Fibroblast of pulmonary artery (primary cell): Measurements from ENCODE around the gene LHPP.

Experiments
- DNase-seq: peaks from one replicate; pipeline ENCODE4 v3.0.0-alpha.2; 2010; ENCODE audit warnings: low read depth
- H3K4me3 ChIP-seq: replicated peaks from 2 replicates; pipeline ENCODE4 v1.5.1; 2011; ENCODE audit warnings: low read depth, mild to moderate bottlenecking, control low read depth, low read length, moderate library complexity
- TF ChIP-seq, protein P1 (sequence below): IDR thresholded peaks from 2 replicates; pipeline ENCODE4 v1.5.1; 2011; ENCODE audit warnings: mild to moderate bottlenecking, control low read depth, low read length, inconsistent platforms; ENCODE audit errors: missing control alignments

LHPP gene

DNA sequence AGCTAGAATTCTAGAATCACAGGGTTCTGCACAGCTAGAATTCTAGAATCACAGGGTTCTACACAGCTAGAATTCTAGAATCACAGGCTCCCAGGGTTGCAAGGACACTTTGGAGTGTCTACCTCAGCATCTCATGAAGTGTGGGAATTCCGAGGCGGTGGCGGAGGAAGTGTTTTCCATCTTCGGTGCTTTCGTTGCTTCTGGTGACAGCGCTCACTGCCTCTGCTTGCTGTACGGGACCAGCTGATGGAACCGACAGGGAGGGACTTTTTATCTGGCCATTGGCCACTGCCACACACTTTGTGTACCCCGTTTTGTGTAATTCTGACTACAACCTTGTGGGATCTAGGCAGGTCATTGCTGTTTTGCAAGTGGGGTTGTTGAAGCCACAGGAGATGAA, 29.5 kb downstream of the LHPP start:
- H3K4me3 ChIP-seq = no peak overlapping the region
- no peak for DNase-seq
- TF ChIP-seq, protein P1, sequence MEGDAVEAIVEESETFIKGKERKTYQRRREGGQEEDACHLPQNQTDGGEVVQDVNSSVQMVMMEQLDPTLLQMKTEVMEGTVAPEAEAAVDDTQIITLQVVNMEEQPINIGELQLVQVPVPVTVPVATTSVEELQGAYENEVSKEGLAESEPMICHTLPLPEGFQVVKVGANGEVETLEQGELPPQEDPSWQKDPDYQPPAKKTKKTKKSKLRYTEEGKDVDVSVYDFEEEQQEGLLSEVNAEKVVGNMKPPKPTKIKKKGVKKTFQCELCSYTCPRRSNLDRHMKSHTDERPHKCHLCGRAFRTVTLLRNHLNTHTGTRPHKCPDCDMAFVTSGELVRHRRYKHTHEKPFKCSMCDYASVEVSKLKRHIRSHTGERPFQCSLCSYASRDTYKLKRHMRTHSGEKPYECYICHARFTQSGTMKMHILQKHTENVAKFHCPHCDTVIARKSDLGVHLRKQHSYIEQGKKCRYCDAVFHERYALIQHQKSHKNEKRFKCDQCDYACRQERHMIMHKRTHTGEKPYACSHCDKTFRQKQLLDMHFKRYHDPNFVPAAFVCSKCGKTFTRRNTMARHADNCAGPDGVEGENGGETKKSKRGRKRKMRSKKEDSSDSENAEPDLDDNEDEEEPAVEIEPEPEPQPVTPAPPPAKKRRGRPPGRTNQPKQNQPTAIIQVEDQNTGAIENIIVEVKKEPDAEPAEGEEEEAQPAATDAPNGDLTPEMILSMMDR = no peak

DNA sequence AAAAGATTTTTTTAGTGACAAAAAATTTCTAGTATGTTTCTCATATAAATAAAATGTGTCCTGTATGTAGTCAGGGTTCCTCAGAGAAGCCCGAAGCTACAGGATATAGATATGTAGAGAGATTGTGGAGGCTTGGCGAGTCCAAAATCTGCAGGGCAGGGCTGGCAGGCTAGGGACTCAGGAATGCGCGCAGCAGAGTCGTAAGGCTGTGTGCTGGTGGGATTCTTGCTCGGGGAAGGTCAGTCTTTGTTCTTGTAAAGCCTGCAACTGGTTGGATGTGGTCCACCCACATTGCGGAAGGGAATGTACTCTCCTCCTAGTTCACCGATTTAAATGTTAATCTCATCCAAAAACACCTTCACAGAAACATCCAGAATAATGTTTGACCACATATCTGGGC, 30.6 kb downstream of the LHPP start:
- no peak overlapping the region for H3K4me3 ChIP-seq
- TF ChIP-seq, protein P1 = no peak
- no peak for DNase-seq

DNA sequence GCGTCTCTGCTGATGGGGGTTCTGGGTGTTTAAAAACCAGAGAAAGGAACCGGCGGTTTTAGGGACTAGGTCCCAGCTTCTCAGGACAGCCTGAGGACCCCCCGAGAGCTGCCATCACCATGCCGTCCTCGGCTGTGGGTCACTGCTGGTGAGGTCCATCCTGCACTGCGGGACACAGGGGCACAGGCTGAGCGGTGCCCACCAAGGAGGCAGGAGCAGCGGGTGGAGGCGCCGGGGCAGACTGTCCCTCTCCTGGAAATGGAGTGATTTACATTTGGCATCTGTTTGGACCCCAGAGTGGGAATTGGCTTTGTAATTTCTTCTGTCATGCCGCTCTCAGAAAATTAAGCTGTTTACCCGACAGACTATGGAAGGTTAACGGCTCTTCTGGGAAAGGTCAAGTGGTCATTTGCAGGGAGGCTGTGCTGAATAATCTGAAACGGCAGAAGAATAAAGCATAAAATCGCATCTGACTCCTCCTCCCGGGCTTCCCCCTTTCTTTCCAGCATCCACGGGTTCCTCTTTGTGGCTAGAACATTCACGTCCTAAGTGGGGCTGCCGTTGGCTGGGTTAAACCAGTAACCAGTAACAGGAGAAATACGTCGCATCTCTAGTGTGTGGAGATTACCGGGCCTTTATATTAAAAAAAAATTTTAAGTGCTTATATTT, 31.7 kb downstream of the LHPP start:
- TF ChIP-seq, protein P1 = no peak
- DNase-seq = no peak

DNA sequence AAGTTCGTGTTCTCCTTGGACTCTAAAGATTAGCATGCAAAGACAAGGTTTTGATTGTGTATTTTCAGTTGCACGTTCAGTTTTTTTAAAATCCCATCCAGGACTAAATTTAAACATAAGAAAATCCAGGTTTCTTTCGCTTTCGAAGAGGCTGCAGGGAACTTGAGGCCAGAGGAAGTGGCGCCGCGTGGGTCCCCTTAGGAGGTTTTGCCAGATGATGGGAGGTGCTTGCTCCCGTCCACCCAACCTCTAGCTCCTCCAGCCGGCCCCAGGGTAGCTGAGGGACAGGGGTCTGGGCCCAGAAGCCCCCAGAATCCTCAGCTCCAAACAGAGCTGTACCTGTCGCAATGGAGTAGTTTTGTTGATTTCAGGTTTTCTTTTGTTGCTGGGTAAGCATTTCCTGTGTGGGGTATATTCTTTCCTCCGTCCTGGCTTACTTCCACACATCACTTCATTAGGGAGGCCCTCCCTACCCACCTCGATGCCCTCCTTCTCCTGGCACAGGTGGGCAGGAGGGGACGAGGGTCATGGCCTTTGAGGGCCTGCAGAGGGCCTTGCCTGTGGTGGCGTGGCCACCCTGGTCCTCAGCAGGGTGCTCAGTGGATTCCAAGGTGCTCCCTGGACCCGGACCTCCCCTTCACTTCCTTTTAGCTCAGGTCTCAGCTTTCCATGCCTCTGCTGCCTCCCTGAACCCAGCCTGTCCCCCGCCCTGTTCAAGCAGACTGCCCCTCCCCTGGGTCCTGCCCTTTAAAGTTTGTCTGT, 32.6 kb downstream of the LHPP start:
- DNase-seq = no peak
- H3K4me3 ChIP-seq = no peak overlapping the region
- TF ChIP-seq, protein P1 = no peak

More for the DNA sequence above, 31.7 kb downstream of the LHPP start:
- H3K4me3 ChIP-seq = no peak overlapping the region

DNA sequence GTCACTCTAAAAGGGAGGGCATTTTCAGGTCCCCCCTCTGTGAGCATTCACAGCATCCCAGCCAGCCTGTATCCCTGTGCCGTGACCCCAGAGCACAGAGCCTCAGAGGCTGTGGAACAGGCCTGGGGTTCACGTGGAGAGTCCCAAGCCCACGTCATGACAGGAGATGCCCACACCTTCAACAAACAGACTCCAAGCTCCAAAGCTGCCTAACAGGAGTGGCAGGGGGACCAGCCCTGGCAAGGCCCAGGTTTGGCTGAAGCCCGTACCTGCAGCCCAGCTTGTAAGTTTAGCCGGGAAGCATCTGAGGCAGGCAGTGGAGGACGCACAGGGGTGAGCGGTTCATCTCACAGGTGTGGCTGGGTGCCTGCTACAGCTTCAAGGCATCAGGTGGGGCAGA, 33.5 kb downstream of the LHPP start:
- DNase-seq = no peak
- TF ChIP-seq, protein P1 = no peak
- H3K4me3 ChIP-seq = no peak overlapping the region

DNA sequence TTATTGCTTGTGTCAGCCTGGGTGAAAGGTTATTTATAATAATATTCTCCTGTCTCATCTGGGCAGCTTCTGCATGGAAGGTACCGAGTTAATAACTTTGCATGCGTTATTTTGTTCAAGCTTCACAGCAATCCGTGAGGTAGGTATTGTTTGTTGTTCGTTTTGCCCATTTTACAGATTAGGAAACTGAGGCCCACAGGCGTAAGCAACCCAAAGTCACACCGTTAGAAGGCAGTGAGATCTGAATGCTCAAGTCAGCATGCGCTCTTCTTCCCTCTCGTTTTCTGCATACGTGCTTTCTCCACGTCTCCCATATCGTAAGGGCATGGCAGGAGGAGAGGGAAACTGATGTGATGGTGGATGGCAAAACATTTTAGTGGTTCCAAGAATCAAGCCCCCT, 34.1 kb downstream of the LHPP start:
- H3K4me3 ChIP-seq = no peak overlapping the region
- no peak for DNase-seq
- TF ChIP-seq, protein P1 = no peak

DNA sequence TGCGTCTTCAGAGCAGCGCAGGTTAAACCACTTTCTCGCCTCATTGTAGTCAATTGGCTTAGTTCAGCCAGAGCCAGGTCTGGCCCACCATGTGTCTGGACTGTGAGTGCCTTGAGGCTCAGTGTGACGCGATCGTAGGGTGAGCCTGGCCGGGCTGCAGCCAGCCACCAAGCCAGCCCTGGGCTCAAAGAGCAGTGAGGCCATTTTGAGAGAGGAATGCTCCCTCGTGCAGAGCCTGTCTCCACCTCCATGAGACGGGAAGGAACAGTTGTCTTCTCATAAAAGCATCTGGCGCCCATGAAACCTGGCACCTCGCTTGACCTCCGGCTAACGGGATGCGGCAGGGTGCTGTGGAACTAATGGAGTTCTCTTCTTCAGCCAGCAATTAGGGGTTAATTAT, 34.5 kb downstream of the LHPP start:
- TF ChIP-seq, protein P1 = no peak
- no peak for DNase-seq
- H3K4me3 ChIP-seq = no peak overlapping the region
